ENCODE results near the gene PRSS50.

PRSS50 gene

GRCh38 chr3:46725621-46726314 lies 8.1 kb upstream of the PRSS50 start:
- no peak for TF ChIP-seq CTCF (conservative IDR thresholded peaks at IDR 0.05; ENCODE audit: low read length)
- peak; percentile 38 for DNase-seq (ENCODE audit: low read depth)
- H3K4me3 ChIP-seq (ENCODE audit: low read length) = no peak overlapping the region

- H3K4me3 ChIP-seq (ENCODE audit: low read length) = no peak overlapping the region
- no peak for DNase-seq (ENCODE audit: low read depth)
- TF ChIP-seq CTCF (conservative IDR thresholded peaks at IDR 0.05; ENCODE audit: low read length) = no peak
Measured at GRCh38 chr3:46724424-46724823, 6.8 kb upstream of the PRSS50 start.

GRCh38 chr3:46722443-46722842 lies 4.8 kb upstream of the PRSS50 start:
- H3K4me3 ChIP-seq (ENCODE audit: low read length) = no peak overlapping the region
- no peak for TF ChIP-seq CTCF (conservative IDR thresholded peaks at IDR 0.05; ENCODE audit: low read length)
- no peak for DNase-seq (ENCODE audit: low read depth)

GRCh38 chr3:46721009-46721408 lies 3.3 kb upstream of the PRSS50 start:
- DNase-seq (ENCODE audit: low read depth) = no peak
- no peak for TF ChIP-seq CTCF (conservative IDR thresholded peaks at IDR 0.05; ENCODE audit: low read length)
- H3K4me3 ChIP-seq (ENCODE audit: low read length) = no peak overlapping the region

GRCh38 chr3:46719735-46720271 lies 2.1 kb upstream of the PRSS50 start:
- DNase-seq (ENCODE audit: low read depth) = no peak
- TF ChIP-seq CTCF (conservative IDR thresholded peaks at IDR 0.05; ENCODE audit: low read length) = no peak
- no peak overlapping the region for H3K4me3 ChIP-seq (ENCODE audit: low read length)

- H3K4me3 ChIP-seq (ENCODE audit: low read length) = no peak overlapping the region
- TF ChIP-seq CTCF (conservative IDR thresholded peaks at IDR 0.05; ENCODE audit: low read length) = no peak
- no peak for DNase-seq (ENCODE audit: low read depth)
Measured at GRCh38 chr3:46719044-46719565, 1.4 kb upstream of the PRSS50 start.
